GM18520 (cell line): ENCODE results near the gene PWWP2B.
"Not testable (repeated sequence)": the region's sequence is repeated elsewhere in the genome, so short reads cannot be mapped to it uniquely, and the experiment has no call there.

Source experiments
- ATAC-seq: cut with Tn5 transposase; IDR thresholded peaks from one replicate; pipeline ENCODE4 v1.9.1; 2021; ENCODE audit not compliant: unreplicated experiment

PWWP2B gene

GRCh38 chr10:132429281-132430230, 32.6 kb downstream of the PWWP2B start:
- ATAC-seq, result no peak

- ATAC-seq, result no peak
Observed at GRCh38 chr10:132430231-132430743, 33.3 kb downstream of the PWWP2B start.

DNA sequence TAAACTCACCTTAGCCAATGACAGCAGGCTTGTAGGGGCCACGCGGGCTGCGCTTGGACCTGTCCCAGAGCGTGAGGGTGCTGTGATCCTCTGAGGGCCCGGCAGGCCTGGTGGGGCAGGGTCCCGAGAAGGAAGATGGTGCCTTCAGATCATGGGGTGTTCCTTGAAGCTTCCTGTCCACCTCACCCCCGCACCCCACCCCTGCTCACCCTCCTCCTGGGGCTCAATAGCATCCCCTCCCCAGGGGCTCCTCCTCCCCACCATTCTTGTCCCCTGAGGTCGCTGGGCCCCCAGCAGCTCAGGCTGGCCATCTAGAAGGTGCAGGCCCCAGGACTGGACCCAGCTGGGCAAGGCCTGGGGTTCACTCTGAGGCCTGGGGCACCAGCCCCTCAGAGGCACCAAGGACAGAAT, 33.9 kb downstream of the PWWP2B start:
- no peak for ATAC-seq

- no peak for ATAC-seq
Observed at GRCh38 chr10:132431537-132432175, 34.7 kb downstream of the PWWP2B start.

DNA sequence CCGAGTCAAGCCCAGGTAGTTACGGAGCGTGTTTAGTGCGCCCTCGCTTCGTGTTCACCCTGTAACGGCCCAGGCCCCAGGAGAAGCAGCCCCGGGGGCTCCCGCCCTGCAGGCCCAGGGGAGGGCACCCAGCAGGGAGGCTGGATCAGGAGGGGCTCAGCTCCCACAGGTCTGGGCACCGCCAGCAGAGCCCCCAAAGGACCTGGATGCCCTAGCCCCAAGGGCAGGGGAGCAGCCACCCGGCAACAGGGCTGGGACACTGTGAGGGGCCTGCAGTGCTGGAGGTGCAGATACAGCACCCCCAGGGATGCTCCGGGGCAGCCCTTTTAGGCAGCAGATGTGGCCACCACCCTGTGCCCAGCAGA, 35.2 kb downstream of the PWWP2B start:
- no peak for ATAC-seq

GRCh38 chr10:132433671-132434340, 36.8 kb downstream of the PWWP2B start:
- no peak for ATAC-seq

DNA sequence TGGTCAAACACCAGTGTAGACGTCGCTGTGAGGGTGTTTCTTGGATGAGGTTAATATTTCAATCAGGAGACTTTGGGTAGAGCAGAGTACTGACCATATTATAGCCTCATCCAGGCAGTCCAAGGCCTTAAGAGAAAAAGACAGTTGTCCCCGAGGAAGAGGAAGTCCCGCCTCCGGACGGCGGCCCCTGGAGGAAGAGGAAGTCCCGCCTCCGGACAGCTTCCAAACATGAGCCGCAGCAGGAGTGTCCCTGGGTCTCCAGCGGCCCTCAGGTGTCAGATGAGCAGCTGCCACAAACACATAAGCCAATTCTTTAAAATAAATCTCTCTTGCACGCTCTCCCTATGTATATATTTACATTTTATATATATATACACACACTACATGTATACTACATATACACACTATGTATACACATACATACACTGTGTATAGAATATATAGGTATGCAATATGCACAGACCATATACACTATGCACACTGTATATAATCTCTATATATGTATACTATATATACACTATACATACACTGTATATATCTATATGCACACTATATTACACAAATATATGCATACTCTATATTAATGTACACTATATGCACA, 37.5 kb downstream of the PWWP2B start:
- no peak for ATAC-seq

GRCh38 chr10:132435320-132435719, 38.3 kb downstream of the PWWP2B start:
- ATAC-seq, result not testable (repeated sequence)

GRCh38 chr10:132436096-132436495, 39.1 kb downstream of the PWWP2B start:
- ATAC-seq, result not testable (repeated sequence)

DNA sequence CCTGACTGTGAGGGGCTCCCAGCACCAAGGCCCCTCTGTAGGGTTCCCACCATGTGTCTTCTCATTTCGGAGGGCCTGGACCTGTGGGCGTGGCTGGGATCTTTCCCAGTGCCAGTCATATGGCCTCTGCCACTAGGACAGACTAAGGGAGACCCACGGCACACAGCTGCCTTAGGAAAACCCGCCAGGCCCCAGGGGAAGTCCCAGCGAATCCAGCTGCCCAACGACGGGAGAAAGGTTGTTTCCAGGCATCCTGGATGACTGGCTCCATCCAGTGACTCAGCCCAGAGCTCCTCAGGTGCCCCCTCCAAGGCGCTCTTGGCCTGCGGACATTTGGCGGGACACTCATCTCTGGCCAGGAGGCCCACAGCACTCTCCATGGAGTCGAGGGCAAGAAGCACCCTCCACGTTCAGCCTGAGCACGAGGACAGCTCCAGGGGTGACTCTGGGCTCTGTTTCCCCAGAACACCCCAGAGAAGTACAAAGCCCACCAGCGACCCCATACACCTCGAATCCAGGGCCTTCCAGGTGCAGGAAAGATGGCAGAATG, 39.9 kb downstream of the PWWP2B start:
- no peak for ATAC-seq

DNA sequence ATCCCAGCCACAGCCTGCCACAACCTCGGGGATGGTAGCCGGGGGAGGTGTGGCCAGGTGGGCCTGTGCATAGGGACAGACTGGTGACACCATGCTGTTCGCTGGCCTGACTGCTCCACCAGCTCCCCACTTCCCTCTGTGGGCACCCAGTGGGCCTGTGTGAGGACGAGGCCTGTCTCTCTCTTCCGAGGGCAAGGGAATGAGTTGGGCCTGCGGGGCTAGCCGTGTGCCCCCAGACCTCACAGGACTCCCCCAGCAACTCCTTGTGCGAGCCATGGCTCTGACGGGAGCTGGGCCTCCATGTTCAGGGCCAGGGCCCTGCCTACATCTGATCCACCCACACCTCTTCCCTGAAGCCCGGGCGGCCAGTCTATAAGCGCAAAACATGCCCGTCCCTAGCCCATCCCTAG, 40.5 kb downstream of the PWWP2B start:
- ATAC-seq, result no peak

- no peak for ATAC-seq
Observed at GRCh38 chr10:132438091-132439024, 41.4 kb downstream of the PWWP2B start.

- no peak for ATAC-seq
Observed at GRCh38 chr10:132439025-132439388, 42.0 kb downstream of the PWWP2B start.

DNA sequence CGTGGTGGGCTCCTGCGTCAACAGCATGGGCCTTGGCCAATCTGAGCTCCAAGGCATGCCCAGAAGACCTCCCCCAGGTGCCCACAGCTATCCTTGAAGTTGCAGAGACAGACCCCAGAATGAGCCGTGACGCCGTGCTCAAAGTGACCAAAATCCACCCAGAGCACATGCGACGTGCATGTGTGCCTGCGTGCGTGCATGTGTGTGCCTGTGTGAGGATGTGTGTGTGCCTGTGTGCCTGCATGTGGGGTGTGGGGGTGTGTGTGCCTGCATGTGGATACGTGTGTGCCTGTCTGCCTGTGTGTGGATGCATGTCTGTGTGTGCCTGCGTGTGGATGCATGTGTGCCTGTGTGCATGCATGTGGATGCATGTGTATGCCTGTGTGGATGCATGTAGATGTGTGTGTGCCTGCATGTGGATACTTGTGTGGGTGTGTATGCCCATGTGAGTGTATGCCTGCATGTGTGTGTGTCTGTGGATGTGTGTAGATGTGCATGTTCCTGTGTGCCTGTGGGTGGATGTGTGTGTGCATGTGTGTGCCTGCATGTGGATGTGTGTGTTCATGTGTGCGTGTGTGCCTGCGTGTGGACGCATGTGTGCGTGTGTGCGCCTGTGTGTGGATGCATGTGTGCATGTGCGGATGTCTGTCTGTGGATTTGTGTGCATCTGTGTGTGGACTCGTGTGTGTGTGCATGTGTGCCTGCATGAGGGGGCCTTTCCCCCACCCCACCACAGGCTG, 42.6 kb downstream of the PWWP2B start:
- ATAC-seq, result no peak

- no peak for ATAC-seq
Observed at GRCh38 chr10:132440791-132441565, 44.0 kb downstream of the PWWP2B start.

GRCh38 chr10:132441818-132442524, 45.0 kb downstream of the PWWP2B start:
- ATAC-seq, result no peak

GRCh38 chr10:132442636-132443035, 45.6 kb downstream of the PWWP2B start:
- ATAC-seq, result no peak

GRCh38 chr10:132443605-132443982, 46.6 kb downstream of the PWWP2B start:
- ATAC-seq, result no peak
